LNCAP (cell line): Measurements from ENCODE around the gene PADI1.

ENCODE experiments used
- CTCF ChIP-seq: fragments of 450-650 bp; IDR thresholded peaks from 2 replicates; pipeline ENCODE4 v1.5.1; 2017; ENCODE audit warnings: mild to moderate bottlenecking

Gene PADI1

GRCh38 chr1:17206196-17206595, 1.3 kb downstream of the PADI1 start:
- TF ChIP-seq CTCF: no peak

GRCh38 chr1:17207046-17207445, 2.1 kb downstream of the PADI1 start:
- TF ChIP-seq CTCF: no peak

GRCh38 chr1:17207540-17207939, 2.6 kb downstream of the PADI1 start:
- no peak for TF ChIP-seq CTCF

GRCh38 chr1:17207966-17208418, 3.1 kb downstream of the PADI1 start:
- no peak for TF ChIP-seq CTCF

- no peak for TF ChIP-seq CTCF
These were observed 3.6 kb downstream of the PADI1 start for GRCh38 chr1:17208546-17208945.

GRCh38 chr1:17209430-17209829, 4.5 kb downstream of the PADI1 start:
- no peak for TF ChIP-seq CTCF

- no peak for TF ChIP-seq CTCF
These were observed 5.2 kb downstream of the PADI1 start for GRCh38 chr1:17210176-17210575.

- TF ChIP-seq CTCF: no peak
These were observed 6.4 kb downstream of the PADI1 start for GRCh38 chr1:17211377-17211776.
